Upper lobe of left lung (tissue), 4 donors: ENCODE data around the gene CCDC47.

Experiments used
- EP300 ChIP-seq, 4 donors: sonication (generic); formaldehyde crosslinking; IDR thresholded peaks; one replicate each; pipeline ENCODE4 v1.5.1; 2017; ENCODE audit warnings: antibody characterized with exemption in 4 of 4, control low read depth in 2 of 4
- TF ChIP-seq, protein P1 (sequence below), 6 experiments: fragments of 450-650 bp in 4 of 6; fragments of 200-600 bp in 2 of 6; sonication (generic) in 2 of 6; IDR thresholded peaks; one replicate each; pipeline ENCODE4 v1.5.1; 2016 to 2019; ENCODE audit warnings: antibody characterized with exemption in 6 of 6

GRCh38 chr17:63762161-63763078 lies 11.0 kb downstream of the CCDC47 start:
- TF ChIP-seq, protein P1, sequence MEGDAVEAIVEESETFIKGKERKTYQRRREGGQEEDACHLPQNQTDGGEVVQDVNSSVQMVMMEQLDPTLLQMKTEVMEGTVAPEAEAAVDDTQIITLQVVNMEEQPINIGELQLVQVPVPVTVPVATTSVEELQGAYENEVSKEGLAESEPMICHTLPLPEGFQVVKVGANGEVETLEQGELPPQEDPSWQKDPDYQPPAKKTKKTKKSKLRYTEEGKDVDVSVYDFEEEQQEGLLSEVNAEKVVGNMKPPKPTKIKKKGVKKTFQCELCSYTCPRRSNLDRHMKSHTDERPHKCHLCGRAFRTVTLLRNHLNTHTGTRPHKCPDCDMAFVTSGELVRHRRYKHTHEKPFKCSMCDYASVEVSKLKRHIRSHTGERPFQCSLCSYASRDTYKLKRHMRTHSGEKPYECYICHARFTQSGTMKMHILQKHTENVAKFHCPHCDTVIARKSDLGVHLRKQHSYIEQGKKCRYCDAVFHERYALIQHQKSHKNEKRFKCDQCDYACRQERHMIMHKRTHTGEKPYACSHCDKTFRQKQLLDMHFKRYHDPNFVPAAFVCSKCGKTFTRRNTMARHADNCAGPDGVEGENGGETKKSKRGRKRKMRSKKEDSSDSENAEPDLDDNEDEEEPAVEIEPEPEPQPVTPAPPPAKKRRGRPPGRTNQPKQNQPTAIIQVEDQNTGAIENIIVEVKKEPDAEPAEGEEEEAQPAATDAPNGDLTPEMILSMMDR (IDR thresholded peaks at IDR 0.05) = no peak
- no peak for TF ChIP-seq EP300 (IDR thresholded peaks at IDR 0.05)
